Measurements from ENCODE around the gene PPP2R2C. TPM values are rescaled to one million over a fixed set of nuclear protein-coding genes. Genes with fewer than 3 reads are reported as not detected.
A peak's percentile ranks its signal among the peaks of the same experiment; 100 is the strongest.

Gene PPP2R2C
- total RNA-seq, 5 donors from 2014 or later (not counting 1 experiment from before 2014, with no cell fraction given): 0.20 TPM; not detected in 4

GRCh38 chr4:6331468-6331867 lies 140.9 kb downstream of the PPP2R2C start:
- no peak for DNase-seq
- Mint-ChIP-seq H3K4me3 (no peak overlapping the region), H3K27me3 (peaks cover 25 to 40% of the 10 kb centered on the region in 2 donors), H3K27ac (no peak overlapping the region), H3K36me3 (no peaks in the 10 kb centered on the region), H3K9me3 (no peaks in the 10 kb centered on the region), H3K4me1 (no peaks in the 10 kb centered on the region)
- H3K36me3 ChIP-seq (ENCODE audit: control insufficient read depth in 2 of 2, extremely low read depth in 1 of 2, insufficient read depth in 1 of 2, low read length in 1 of 2): no peaks in the 10 kb centered on the region
- POLR2A ChIA-PET: no interaction called here
- CTCF ChIA-PET: interaction anchor here (0.8 to 3.5 kb wide), 4 partner anchors 62 to 333 kb away, joined by 3 to 21 read pairs (median 8); partner anchors contain the start of gene WFS1 (in 1 of the 2)
- WGBS (ENCODE audit: insufficient coverage): 93% methylated on average over 2 of the region's 6 CpGs
- no peaks in the 10 kb centered on the region for H3K9me3 ChIP-seq
- H3K4me1 ChIP-seq (ENCODE audit: control insufficient read depth in 1 of 2, extremely low read depth in 1 of 2, insufficient read depth in 2 of 2, low read length in 2 of 2): peaks cover 0 to 11% of the 10 kb centered on the region in 2 experiments
- peaks cover 0 to 79% of the 10 kb centered on the region in 2 experiments for H3K27me3 ChIP-seq (replicated peaks in 1 of 2; ENCODE audit: control insufficient read depth in 2 of 2, extremely low read depth in 1 of 2, insufficient read depth in 2 of 2, low read length in 1 of 2)
- H3K4me3 ChIP-seq (ENCODE audit: control insufficient read depth in 1 of 2, extremely low read depth in 1 of 2, low read length in 1 of 2): no peak overlapping the region
- no peak overlapping the region for H3K27ac ChIP-seq (ENCODE audit: low read length)
- ATAC-seq (replicated peaks in 1 of 4): no peak

GRCh38 chr4:6331018-6331417 lies 141.4 kb downstream of the PPP2R2C start:
- no peaks in the 10 kb centered on the region for H3K9me3 ChIP-seq
- ChIA-PET CTCF (interaction anchor here (0.8 to 3.5 kb wide), 3 partner anchors 80 to 333 kb away, joined by 3 to 21 read pairs (median 14); no protein-coding TSS in a partner anchor), POLR2A (no interaction called here)
- Mint-ChIP-seq H3K9me3 (no peaks in the 10 kb centered on the region), H3K4me3 (no peak overlapping the region), H3K4me1 (no peaks in the 10 kb centered on the region), H3K27ac (no peak overlapping the region), H3K27me3 (peaks cover 29 to 40% of the 10 kb centered on the region in 2 donors), H3K36me3 (no peaks in the 10 kb centered on the region)
- DNase-seq (peak in 4 of 35 experiments; percentile 8 to 50 (median 13)), ATAC-seq (replicated peaks in 1 of 4) (no peak)
- no peak overlapping the region for H3K4me3 ChIP-seq (ENCODE audit: control insufficient read depth in 1 of 2, extremely low read depth in 1 of 2, low read length in 1 of 2)
- H3K27ac ChIP-seq (ENCODE audit: low read length): no peak overlapping the region
- WGBS (ENCODE audit: insufficient coverage): 82% methylated on average over 2 of the region's 8 CpGs
- no peaks in the 10 kb centered on the region for H3K36me3 ChIP-seq (ENCODE audit: control insufficient read depth in 2 of 2, extremely low read depth in 1 of 2, insufficient read depth in 1 of 2, low read length in 1 of 2)
- peaks cover 0 to 11% of the 10 kb centered on the region in 2 experiments for H3K4me1 ChIP-seq (ENCODE audit: control insufficient read depth in 1 of 2, extremely low read depth in 1 of 2, insufficient read depth in 2 of 2, low read length in 2 of 2)
- peaks cover 0 to 79% of the 10 kb centered on the region in 2 experiments for H3K27me3 ChIP-seq (replicated peaks in 1 of 2; ENCODE audit: control insufficient read depth in 2 of 2, extremely low read depth in 1 of 2, insufficient read depth in 2 of 2, low read length in 1 of 2)

- ATAC-seq (replicated peaks in 1 of 4) (no peak), DNase-seq (no peak)
- Mint-ChIP-seq H3K27me3 (peaks cover 34 to 38% of the 10 kb centered on the region in 2 donors), H3K27ac (no peak overlapping the region), H3K4me1 (no peaks in the 10 kb centered on the region), H3K36me3 (no peaks in the 10 kb centered on the region), H3K4me3 (no peak overlapping the region), H3K9me3 (no peaks in the 10 kb centered on the region)
- no peaks in the 10 kb centered on the region for H3K36me3 ChIP-seq (ENCODE audit: control insufficient read depth in 2 of 2, extremely low read depth in 1 of 2, insufficient read depth in 1 of 2, low read length in 1 of 2)
- peaks cover 0 to 11% of the 10 kb centered on the region in 2 experiments for H3K4me1 ChIP-seq (ENCODE audit: control insufficient read depth in 1 of 2, extremely low read depth in 1 of 2, insufficient read depth in 2 of 2, low read length in 2 of 2)
- 92% methylated on average over 6 of the region's 7 CpGs for WGBS (ENCODE audit: insufficient coverage)
- no peak overlapping the region for H3K4me3 ChIP-seq (ENCODE audit: control insufficient read depth in 1 of 2, extremely low read depth in 1 of 2, low read length in 1 of 2)
- peaks cover 0 to 79% of the 10 kb centered on the region in 2 experiments for H3K27me3 ChIP-seq (replicated peaks in 1 of 2; ENCODE audit: control insufficient read depth in 2 of 2, extremely low read depth in 1 of 2, insufficient read depth in 2 of 2, low read length in 1 of 2)
- CTCF ChIA-PET: interaction anchor here (2.1 to 3.5 kb wide), 2 partner anchors 80 kb away, joined by 14 to 21 read pairs; no protein-coding TSS in a partner anchor
- no peak overlapping the region for H3K27ac ChIP-seq (ENCODE audit: low read length)
- POLR2A ChIA-PET: no interaction called here
- H3K9me3 ChIP-seq: no peaks in the 10 kb centered on the region
Measured at GRCh38 chr4:6330384-6330767, 142.0 kb downstream of the PPP2R2C start.

- ATAC-seq (replicated peaks in 1 of 4): no peak
- no peaks in the 10 kb centered on the region for H3K9me3 ChIP-seq
- 83% methylated on average over 25 of the region's 28 CpGs for WGBS (ENCODE audit: insufficient coverage)
- ChIA-PET CTCF (interaction anchor here (1.2 to 3.5 kb wide), 3 partner anchors 76 to 79 kb away, joined by 4 to 21 read pairs (median 14); no protein-coding TSS in a partner anchor), POLR2A (no interaction called here)
- H3K4me3 ChIP-seq (ENCODE audit: control insufficient read depth in 1 of 2, extremely low read depth in 1 of 2, low read length in 1 of 2): no peak overlapping the region
- H3K27ac ChIP-seq (ENCODE audit: low read length): no peak overlapping the region
- H3K4me1 Mint-ChIP-seq: no peaks in the 10 kb centered on the region
- no peak overlapping the region for H3K4me3 Mint-ChIP-seq
- H3K36me3 Mint-ChIP-seq: no peaks in the 10 kb centered on the region
- H3K27ac Mint-ChIP-seq: no peak overlapping the region
- peaks cover 0 to 78% of the 10 kb centered on the region in 2 experiments for H3K27me3 ChIP-seq (replicated peaks in 1 of 2; ENCODE audit: control insufficient read depth in 2 of 2, extremely low read depth in 1 of 2, insufficient read depth in 2 of 2, low read length in 1 of 2)
- DNase-seq: no peak
- H3K9me3 Mint-ChIP-seq: no peaks in the 10 kb centered on the region
- no peaks in the 10 kb centered on the region for H3K36me3 ChIP-seq (ENCODE audit: control insufficient read depth in 2 of 2, extremely low read depth in 1 of 2, insufficient read depth in 1 of 2, low read length in 1 of 2)
- peaks cover 29 to 32% of the 10 kb centered on the region in 2 donors for H3K27me3 Mint-ChIP-seq
- H3K4me1 ChIP-seq (ENCODE audit: control insufficient read depth in 1 of 2, extremely low read depth in 1 of 2, insufficient read depth in 2 of 2, low read length in 2 of 2): peaks cover 0 to 11% of the 10 kb centered on the region in 2 experiments
Measured at GRCh38 chr4:6329478-6330383, 142.7 kb downstream of the PPP2R2C start.

- no peak overlapping the region for H3K4me3 Mint-ChIP-seq
- Histone ChIP-seq H3K27me3 (replicated peaks in 1 of 2; ENCODE audit: control insufficient read depth in 2 of 2, extremely low read depth in 1 of 2, insufficient read depth in 2 of 2, low read length in 1 of 2) (peaks cover 0 to 75% of the 10 kb centered on the region in 2 experiments), H3K27ac (ENCODE audit: low read length) (no peak overlapping the region), H3K36me3 (ENCODE audit: control insufficient read depth in 2 of 2, extremely low read depth in 1 of 2, insufficient read depth in 1 of 2, low read length in 1 of 2) (no peaks in the 10 kb centered on the region), H3K4me1 (ENCODE audit: control insufficient read depth in 1 of 2, extremely low read depth in 1 of 2, insufficient read depth in 2 of 2, low read length in 2 of 2) (peaks cover 0 to 11% of the 10 kb centered on the region in 2 experiments), H3K4me3 (ENCODE audit: control insufficient read depth in 1 of 2, extremely low read depth in 1 of 2, low read length in 1 of 2) (no peak overlapping the region), H3K9me3 (no peaks in the 10 kb centered on the region)
- DNase-seq (no peak), ATAC-seq (replicated peaks in 1 of 4) (no peak)
- no peak overlapping the region for H3K27ac Mint-ChIP-seq
- peaks cover 0 to 3% (median 0%) of the 10 kb centered on the region in 3 donors for H3K4me1 Mint-ChIP-seq
- peaks cover 33 to 34% of the 10 kb centered on the region in 2 donors for H3K27me3 Mint-ChIP-seq
- 47% methylated on average over 6 of the region's 8 CpGs for WGBS (ENCODE audit: insufficient coverage)
- POLR2A ChIA-PET: no interaction called here
- CTCF ChIA-PET: interaction anchor here (0.6 to 2.8 kb wide), 7 partner anchors 49 to 330 kb away, joined by 3 to 32 read pairs (median 4); no protein-coding TSS in a partner anchor
- H3K36me3 Mint-ChIP-seq: no peaks in the 10 kb centered on the region
- no peaks in the 10 kb centered on the region for H3K9me3 Mint-ChIP-seq
Measured at GRCh38 chr4:6328526-6328925, 143.9 kb downstream of the PPP2R2C start.

GRCh38 chr4:6327220-6327917 lies 145.0 kb downstream of the PPP2R2C start:
- ATAC-seq (replicated peaks in 1 of 4) (peak; percentile 73 to 76 (median 74)), DNase-seq (peak; percentile 28 to 86 (median 70))
- peaks cover 0 to 80% of the 10 kb centered on the region in 2 experiments for H3K27me3 ChIP-seq (replicated peaks in 1 of 2; ENCODE audit: control insufficient read depth in 2 of 2, extremely low read depth in 1 of 2, insufficient read depth in 2 of 2, low read length in 1 of 2)
- H3K36me3 ChIP-seq (ENCODE audit: control insufficient read depth in 2 of 2, extremely low read depth in 1 of 2, insufficient read depth in 1 of 2, low read length in 1 of 2): no peaks in the 10 kb centered on the region
- Mint-ChIP-seq H3K27me3 (peaks cover 29 to 40% of the 10 kb centered on the region in 2 donors), H3K36me3 (no peaks in the 10 kb centered on the region), H3K4me1 (peaks cover 0 to 3% (median 0%) of the 10 kb centered on the region in 3 donors), H3K9me3 (no peaks in the 10 kb centered on the region), H3K4me3 (no peak overlapping the region), H3K27ac (no peak overlapping the region)
- peaks cover 0 to 11% of the 10 kb centered on the region in 2 experiments for H3K4me1 ChIP-seq (ENCODE audit: control insufficient read depth in 1 of 2, extremely low read depth in 1 of 2, insufficient read depth in 2 of 2, low read length in 2 of 2)
- WGBS (ENCODE audit: insufficient coverage): 19% methylated on average over 20 of the region's 21 CpGs
- no peaks in the 10 kb centered on the region for H3K9me3 ChIP-seq
- ChIA-PET POLR2A (no interaction called here), CTCF (interaction anchor here (0.5 to 2.8 kb wide), 13 partner anchors 11 to 328 kb away, joined by 3 to 32 read pairs (median 4); no protein-coding TSS in a partner anchor)
- no peak overlapping the region for H3K27ac ChIP-seq (ENCODE audit: low read length)
- no peak overlapping the region for H3K4me3 ChIP-seq (ENCODE audit: control insufficient read depth in 1 of 2, extremely low read depth in 1 of 2, low read length in 1 of 2)
